Liver (tissue), 3 donors: ENCODE data around the gene MAPK6.

Experiments used
- EGR1 ChIP-seq, 2 donors: IDR thresholded peaks; 2 replicates each; pipeline ENCODE4 v1.6.1; 2016 to 2018; ENCODE audit warnings: antibody characterized with exemption in 2 of 2, low read depth in 2 of 2
- FOXA1 ChIP-seq: IDR thresholded peaks from 2 replicates; pipeline ENCODE4 v1.6.1; 2016; ENCODE audit warnings: antibody characterized with exemption
- FOXA2 ChIP-seq: IDR thresholded peaks from 2 replicates; pipeline ENCODE4 v1.6.1; 2016; ENCODE audit warnings: antibody characterized with exemption
- GABPA ChIP-seq, 2 donors: IDR thresholded peaks in 1 of 2; conservative IDR thresholded peaks in 1 of 2; 2 replicates each; pipeline ENCODE4 v1.6.1; 2016; ENCODE audit warnings: antibody characterized with exemption in 2 of 2, mild to moderate bottlenecking in 1 of 2, moderate library complexity in 1 of 2
- HNF4A ChIP-seq, 2 donors: conservative IDR thresholded peaks; 2 replicates each; pipeline ENCODE4 v1.6.1; 2016; ENCODE audit warnings: antibody characterized with exemption in 2 of 2, mild to moderate bottlenecking in 2 of 2
- JUND ChIP-seq, 2 donors: IDR thresholded peaks; 2 replicates each; pipeline ENCODE4 v1.6.1; 2016; ENCODE audit warnings: antibody characterized with exemption in 2 of 2
- RAD21 ChIP-seq, 2 donors: IDR thresholded peaks; 2 replicates each; pipeline ENCODE4 v1.6.1; 2016; ENCODE audit warnings: antibody characterized with exemption in 2 of 2, mild to moderate bottlenecking in 2 of 2
- RXRA ChIP-seq, 2 donors: IDR thresholded peaks; 2 replicates each; pipeline ENCODE4 v1.6.1; 2017 to 2018; ENCODE audit warnings: antibody characterized with exemption in 2 of 2, mild to moderate bottlenecking in 1 of 2
- SP1 ChIP-seq: IDR thresholded peaks from 2 replicates; pipeline ENCODE4 v1.6.1; 2018; ENCODE audit warnings: antibody characterized with exemption, mild to moderate bottlenecking
- TAF1 ChIP-seq: conservative IDR thresholded peaks from 2 replicates; pipeline ENCODE4 v1.6.1; 2016; ENCODE audit warnings: antibody characterized with exemption, mild to moderate bottlenecking
- YY1 ChIP-seq: IDR thresholded peaks from 2 replicates; pipeline ENCODE4 v1.6.1; 2016; ENCODE audit warnings: antibody characterized with exemption, mild to moderate bottlenecking
- TF ChIP-seq, protein P1 (sequence below): fragments of 150-350 bp; IDR thresholded peaks from 2 replicates; pipeline ENCODE4 v1.5.1; 2017; ENCODE audit warnings: improper control_type of control experiment, low read depth, low read length; ENCODE audit not compliant: missing input control
- TF ChIP-seq, protein P2 (sequence below): IDR thresholded peaks from 2 replicates; pipeline ENCODE4 v1.6.1; 2016; ENCODE audit warnings: antibody characterized with exemption
- TF ChIP-seq, protein P3 (sequence below): IDR thresholded peaks from 2 replicates; pipeline ENCODE4 v1.6.1; 2016; ENCODE audit warnings: antibody characterized with exemption
- donor health status: healthy.
- donor health status: healthy.

DNA sequence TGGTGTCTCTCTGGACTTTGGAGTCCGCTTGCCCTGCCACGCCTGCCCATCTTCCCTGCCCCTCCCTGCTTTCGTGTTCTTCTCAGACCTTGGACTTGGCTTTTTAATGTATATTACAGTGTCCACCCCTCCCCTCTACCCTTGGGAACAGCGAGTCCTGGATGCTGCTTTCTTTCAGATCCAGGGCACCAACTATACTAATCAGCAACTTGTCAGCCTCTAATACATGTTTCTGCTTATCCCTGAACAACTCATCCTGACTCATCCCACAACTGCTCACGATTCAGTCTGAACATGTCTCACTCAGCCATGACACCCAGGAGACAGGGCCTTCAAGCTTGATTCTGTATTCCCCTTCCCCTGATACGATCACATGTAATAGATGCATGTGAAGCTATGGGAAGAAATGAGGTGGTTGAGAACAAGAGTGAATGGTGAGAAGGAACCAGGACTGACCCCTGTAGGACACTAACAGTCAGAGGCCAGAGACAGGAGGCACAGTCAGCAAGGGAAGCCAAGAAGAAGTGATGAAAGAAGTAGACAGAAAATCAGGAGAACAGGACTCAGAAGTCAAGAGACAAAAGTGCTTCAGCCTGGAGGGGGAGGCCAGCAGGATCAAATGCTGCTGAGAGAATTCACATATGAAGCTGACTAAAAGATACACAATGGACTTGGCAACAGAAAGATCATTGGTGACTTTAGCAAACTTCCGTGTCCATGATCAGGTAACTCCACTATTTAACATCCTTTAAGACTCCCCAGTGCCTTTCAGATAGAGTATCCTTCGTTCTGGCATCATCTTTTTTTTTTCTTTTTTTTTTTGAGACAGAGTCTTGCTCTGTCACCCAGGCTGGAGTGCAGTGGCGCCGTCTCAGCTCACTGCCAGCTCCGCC, 58.1 kb downstream of the MAPK6 start:
- TF ChIP-seq SP1 (no peak), FOXA2 (no peak), EGR1 (IDR thresholded peaks at IDR 0.05; ENCODE audit: low read depth in 2 of 2) (no peak), FOXA1 (no peak), JUND (IDR thresholded peaks at IDR 0.05) (no peak), YY1 (no peak), TAF1 (no peak), RAD21 (IDR thresholded peaks at IDR 0.05) (no peak), RXRA (IDR thresholded peaks at IDR 0.05) (no peak), HNF4A (conservative IDR thresholded peaks at IDR 0.05) (no peak), GABPA (IDR thresholded peaks at IDR 0.05 in 1 of 2, conservative IDR thresholded peaks at IDR 0.05 in 1 of 2) (no peak)
- TF ChIP-seq, protein P1, sequence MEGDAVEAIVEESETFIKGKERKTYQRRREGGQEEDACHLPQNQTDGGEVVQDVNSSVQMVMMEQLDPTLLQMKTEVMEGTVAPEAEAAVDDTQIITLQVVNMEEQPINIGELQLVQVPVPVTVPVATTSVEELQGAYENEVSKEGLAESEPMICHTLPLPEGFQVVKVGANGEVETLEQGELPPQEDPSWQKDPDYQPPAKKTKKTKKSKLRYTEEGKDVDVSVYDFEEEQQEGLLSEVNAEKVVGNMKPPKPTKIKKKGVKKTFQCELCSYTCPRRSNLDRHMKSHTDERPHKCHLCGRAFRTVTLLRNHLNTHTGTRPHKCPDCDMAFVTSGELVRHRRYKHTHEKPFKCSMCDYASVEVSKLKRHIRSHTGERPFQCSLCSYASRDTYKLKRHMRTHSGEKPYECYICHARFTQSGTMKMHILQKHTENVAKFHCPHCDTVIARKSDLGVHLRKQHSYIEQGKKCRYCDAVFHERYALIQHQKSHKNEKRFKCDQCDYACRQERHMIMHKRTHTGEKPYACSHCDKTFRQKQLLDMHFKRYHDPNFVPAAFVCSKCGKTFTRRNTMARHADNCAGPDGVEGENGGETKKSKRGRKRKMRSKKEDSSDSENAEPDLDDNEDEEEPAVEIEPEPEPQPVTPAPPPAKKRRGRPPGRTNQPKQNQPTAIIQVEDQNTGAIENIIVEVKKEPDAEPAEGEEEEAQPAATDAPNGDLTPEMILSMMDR: no peak
- TF ChIP-seq, protein P2, sequence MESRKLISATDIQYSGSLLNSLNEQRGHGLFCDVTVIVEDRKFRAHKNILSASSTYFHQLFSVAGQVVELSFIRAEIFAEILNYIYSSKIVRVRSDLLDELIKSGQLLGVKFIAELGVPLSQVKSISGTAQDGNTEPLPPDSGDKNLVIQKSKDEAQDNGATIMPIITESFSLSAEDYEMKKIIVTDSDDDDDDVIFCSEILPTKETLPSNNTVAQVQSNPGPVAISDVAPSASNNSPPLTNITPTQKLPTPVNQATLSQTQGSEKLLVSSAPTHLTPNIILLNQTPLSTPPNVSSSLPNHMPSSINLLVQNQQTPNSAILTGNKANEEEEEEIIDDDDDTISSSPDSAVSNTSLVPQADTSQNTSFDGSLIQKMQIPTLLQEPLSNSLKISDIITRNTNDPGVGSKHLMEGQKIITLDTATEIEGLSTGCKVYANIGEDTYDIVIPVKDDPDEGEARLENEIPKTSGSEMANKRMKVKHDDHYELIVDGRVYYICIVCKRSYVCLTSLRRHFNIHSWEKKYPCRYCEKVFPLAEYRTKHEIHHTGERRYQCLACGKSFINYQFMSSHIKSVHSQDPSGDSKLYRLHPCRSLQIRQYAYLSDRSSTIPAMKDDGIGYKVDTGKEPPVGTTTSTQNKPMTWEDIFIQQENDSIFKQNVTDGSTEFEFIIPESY: no peak
- TF ChIP-seq, protein P3, sequence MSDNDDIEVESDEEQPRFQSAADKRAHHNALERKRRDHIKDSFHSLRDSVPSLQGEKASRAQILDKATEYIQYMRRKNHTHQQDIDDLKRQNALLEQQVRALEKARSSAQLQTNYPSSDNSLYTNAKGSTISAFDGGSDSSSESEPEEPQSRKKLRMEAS: no peak
